SK-N-SH (cell line): ENCODE measurements around the gene ZNF469.

Experiments
- CTCF ChIP-seq: fragments of 200-600 bp; sonication (generic); IDR thresholded peaks from 2 replicates; pipeline ENCODE4 v1.6.1; 2017; ENCODE audit warnings: antibody characterized with exemption, mild to moderate bottlenecking, moderate library complexity
- FOXM1 ChIP-seq: IDR thresholded peaks from 2 replicates; pipeline ENCODE4 v1.4.0; 2012; ENCODE audit warnings: low read depth, mild to moderate bottlenecking
- GABPA ChIP-seq: IDR thresholded peaks from 2 replicates; pipeline ENCODE4 v1.4.0; 2012; ENCODE audit warnings: low read depth, mild to moderate bottlenecking
- MAX ChIP-seq: IDR thresholded peaks from 2 replicates; pipeline ENCODE4 v1.4.0; 2012; ENCODE audit warnings: low read depth
- PBX3 ChIP-seq: IDR thresholded peaks from 2 replicates; pipeline ENCODE4; 2012
- SIN3A ChIP-seq: IDR thresholded peaks from 2 replicates; pipeline ENCODE4 v1.6.1; 2012; ENCODE audit warnings: low read depth, mild to moderate bottlenecking, low read length, moderate library complexity, borderline replicate concordance
- SMC3 ChIP-seq: IDR thresholded peaks from 2 replicates; pipeline ENCODE4 v1.6.1; 2012; ENCODE audit warnings: low read depth, low read length, improper control_type of control experiment
- TAF1 ChIP-seq: IDR thresholded peaks from 2 replicates; pipeline ENCODE4 v1.6.1; 2012; ENCODE audit warnings: low read depth, mild to moderate bottlenecking, low read length, moderate library complexity, borderline replicate concordance
- TEAD4 ChIP-seq: IDR thresholded peaks from 2 replicates; pipeline ENCODE4 v1.4.0; 2012; ENCODE audit warnings: mild to moderate bottlenecking, borderline replicate concordance; ENCODE audit not compliant: insufficient read depth

GRCh38 chr16:88339930-88340754 is 42.6 kb upstream of the ZNF469 start:
- TF ChIP-seq CTCF (no peak), SMC3 (no peak), FOXM1 (no peak), TAF1 (no peak), SIN3A (no peak), TEAD4 (no peak), GABPA (no peak), PBX3 (no peak), MAX (no peak)
